ENCODE results near the gene SLC35C1. TPM values are rescaled to one million over a fixed set of nuclear protein-coding genes. Genes with fewer than 3 reads are reported as not detected.

SLC35C1 gene
- total and polyA plus RNA-seq, 2 of the 13 experiments (the other 11 are each of a cell fraction or from before 2014, with no cell fraction given) = 2.9 to 7.0 TPM

DNA sequence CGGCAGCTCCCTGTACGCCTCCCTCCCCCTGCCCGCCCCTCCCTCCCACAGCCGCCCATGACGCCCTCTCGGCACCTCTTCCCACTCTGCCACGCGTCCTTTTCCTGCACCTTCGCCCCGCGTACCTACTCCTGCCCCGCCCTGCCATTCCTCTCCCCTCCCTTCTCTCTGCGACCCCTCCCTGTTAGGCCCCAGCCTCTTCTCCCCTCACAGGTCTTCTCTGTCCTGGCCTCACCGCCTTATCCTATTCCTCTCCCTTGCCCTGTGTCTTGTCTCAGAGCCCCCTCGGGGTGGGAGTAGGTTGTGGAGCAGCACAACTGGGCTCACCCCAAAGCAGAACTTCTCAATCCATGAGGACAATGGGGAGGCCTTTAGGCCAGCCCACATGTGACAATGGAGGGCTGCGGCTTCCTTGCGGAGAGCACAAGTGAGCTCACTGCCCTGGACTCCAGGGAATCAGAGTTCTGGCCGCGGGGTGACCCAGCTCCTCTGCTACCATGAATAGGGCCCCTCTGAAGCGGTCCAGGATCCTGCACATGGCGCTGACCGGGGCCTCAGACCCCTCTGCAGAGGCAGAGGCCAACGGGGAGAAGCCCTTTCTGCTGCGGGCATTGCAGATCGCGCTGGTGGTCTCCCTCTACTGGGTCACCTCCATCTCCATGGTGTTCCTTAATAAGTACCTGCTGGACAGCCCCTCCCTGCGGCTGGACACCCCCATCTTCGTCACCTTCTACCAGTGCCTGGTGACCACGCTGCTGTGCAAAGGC is 539 bp downstream of the SLC35C1 start (continued):
- TF ChIP-seq ZNF547 (CRISPR knock-in tag; IDR thresholded peaks at IDR 0.05) (0 out of 2 replicates have a peak, but pooled peaks have one; percentile 56), ZNF253 (CRISPR knock-in tag; IDR thresholded peaks at IDR 0.05; ENCODE audit: borderline replicate concordance) (no peak), CCAR2 (optimal IDR thresholded peaks at IDR 0.05; ENCODE audit: low read depth, low read length) (no peak), SMARCC2 (IDR thresholded peaks at IDR 0.05) (no peak), HOXA9 (CRISPR knock-in tag; IDR thresholded peaks at IDR 0.05; ENCODE audit: borderline replicate concordance) (0 out of 2 replicates have a peak, but pooled peaks have one; percentile 43), TBX2 (CRISPR knock-in tag; IDR thresholded peaks at IDR 0.05; ENCODE audit: borderline replicate concordance) (0 out of 2 replicates have a peak, but pooled peaks have one; percentile 4), RBM39 (IDR thresholded peaks at IDR 0.05; ENCODE audit: low read depth, low read length, poor library complexity, severe bottlenecking) (peak; percentile 5), HMGA1 (CRISPR knock-in tag; conservative IDR thresholded peaks at IDR 0.05) (no peak), ZNF383 (CRISPR knock-in tag; IDR thresholded peaks at IDR 0.05; ENCODE audit: borderline replicate concordance) (no peak)
- TF ChIP-seq, protein P1, sequence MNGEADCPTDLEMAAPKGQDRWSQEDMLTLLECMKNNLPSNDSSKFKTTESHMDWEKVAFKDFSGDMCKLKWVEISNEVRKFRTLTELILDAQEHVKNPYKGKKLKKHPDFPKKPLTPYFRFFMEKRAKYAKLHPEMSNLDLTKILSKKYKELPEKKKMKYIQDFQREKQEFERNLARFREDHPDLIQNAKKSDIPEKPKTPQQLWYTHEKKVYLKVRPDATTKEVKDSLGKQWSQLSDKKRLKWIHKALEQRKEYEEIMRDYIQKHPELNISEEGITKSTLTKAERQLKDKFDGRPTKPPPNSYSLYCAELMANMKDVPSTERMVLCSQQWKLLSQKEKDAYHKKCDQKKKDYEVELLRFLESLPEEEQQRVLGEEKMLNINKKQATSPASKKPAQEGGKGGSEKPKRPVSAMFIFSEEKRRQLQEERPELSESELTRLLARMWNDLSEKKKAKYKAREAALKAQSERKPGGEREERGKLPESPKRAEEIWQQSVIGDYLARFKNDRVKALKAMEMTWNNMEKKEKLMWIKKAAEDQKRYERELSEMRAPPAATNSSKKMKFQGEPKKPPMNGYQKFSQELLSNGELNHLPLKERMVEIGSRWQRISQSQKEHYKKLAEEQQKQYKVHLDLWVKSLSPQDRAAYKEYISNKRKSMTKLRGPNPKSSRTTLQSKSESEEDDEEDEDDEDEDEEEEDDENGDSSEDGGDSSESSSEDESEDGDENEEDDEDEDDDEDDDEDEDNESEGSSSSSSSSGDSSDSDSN (CRISPR knock-in tag; IDR thresholded peaks at IDR 0.05) = peak; percentile 25
- TF ChIP-seq, protein P2, sequence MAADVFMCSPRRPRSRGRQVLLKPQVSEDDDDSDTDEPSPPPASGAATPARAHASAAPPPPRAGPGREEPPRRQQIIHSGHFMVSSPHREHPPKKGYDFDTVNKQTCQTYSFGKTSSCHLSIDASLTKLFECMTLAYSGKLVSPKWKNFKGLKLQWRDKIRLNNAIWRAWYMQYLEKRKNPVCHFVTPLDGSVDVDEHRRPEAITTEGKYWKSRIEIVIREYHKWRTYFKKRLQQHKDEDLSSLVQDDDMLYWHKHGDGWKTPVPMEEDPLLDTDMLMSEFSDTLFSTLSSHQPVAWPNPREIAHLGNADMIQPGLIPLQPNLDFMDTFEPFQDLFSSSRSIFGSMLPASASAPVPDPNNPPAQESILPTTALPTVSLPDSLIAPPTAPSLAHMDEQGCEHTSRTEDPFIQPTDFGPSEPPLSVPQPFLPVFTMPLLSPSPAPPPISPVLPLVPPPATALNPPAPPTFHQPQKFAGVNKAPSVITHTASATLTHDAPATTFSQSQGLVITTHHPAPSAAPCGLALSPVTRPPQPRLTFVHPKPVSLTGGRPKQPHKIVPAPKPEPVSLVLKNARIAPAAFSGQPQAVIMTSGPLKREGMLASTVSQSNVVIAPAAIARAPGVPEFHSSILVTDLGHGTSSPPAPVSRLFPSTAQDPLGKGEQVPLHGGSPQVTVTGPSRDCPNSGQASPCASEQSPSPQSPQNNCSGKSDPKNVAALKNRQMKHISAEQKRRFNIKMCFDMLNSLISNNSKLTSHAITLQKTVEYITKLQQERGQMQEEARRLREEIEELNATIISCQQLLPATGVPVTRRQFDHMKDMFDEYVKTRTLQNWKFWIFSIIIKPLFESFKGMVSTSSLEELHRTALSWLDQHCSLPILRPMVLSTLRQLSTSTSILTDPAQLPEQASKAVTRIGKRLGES (CRISPR knock-in tag; IDR thresholded peaks at IDR 0.05; ENCODE audit: borderline replicate concordance) = no peak
- TF ChIP-seq, protein P3, sequence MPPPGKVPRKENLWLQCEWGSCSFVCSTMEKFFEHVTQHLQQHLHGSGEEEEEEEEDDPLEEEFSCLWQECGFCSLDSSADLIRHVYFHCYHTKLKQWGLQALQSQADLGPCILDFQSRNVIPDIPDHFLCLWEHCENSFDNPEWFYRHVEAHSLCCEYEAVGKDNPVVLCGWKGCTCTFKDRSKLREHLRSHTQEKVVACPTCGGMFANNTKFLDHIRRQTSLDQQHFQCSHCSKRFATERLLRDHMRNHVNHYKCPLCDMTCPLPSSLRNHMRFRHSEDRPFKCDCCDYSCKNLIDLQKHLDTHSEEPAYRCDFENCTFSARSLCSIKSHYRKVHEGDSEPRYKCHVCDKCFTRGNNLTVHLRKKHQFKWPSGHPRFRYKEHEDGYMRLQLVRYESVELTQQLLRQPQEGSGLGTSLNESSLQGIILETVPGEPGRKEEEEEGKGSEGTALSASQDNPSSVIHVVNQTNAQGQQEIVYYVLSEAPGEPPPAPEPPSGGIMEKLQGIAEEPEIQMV (CRISPR knock-in tag; IDR thresholded peaks at IDR 0.05; ENCODE audit: low read depth) = 0 out of 2 replicates have a peak, but pooled peaks have one; percentile 34

All from HepG2 (cell line).